Uterus (tissue), 4 donors: ENCODE results near the gene BRD2. TPM values are rescaled to one million over a fixed set of nuclear protein-coding genes. Genes with fewer than 3 reads are reported as not detected.

Experiments used
- DNase-seq, 2 donors: peaks; one replicate each; pipeline ENCODE4 v3.0.0-alpha.2; 2019 to 2020
- H3K27ac ChIP-seq, 2 donors: fragments of 200-600 bp; sonication (generic); 1 replicate in 1 of 2; 2 replicates in 1 of 2; pipeline ENCODE4 v1.5.1; 2016 to 2018
- H3K27me3 ChIP-seq, 2 donors: fragments of 200-600 bp; sonication (generic); one replicate each; pipeline ENCODE4 v1.5.1; 2018 to 2019; ENCODE audit warnings: control low read depth in 1 of 2
- H3K36me3 ChIP-seq, 2 donors: fragments of 200-600 bp; sonication (generic); one replicate each; pipeline ENCODE4 v1.5.1; 2019; ENCODE audit warnings: control low read depth in 1 of 2
- H3K4me1 ChIP-seq, 2 donors: fragments of 200-600 bp; sonication (generic); one replicate each; pipeline ENCODE4 v1.5.1; 2018 to 2019; ENCODE audit warnings: control low read depth in 1 of 2
- H3K4me3 ChIP-seq, 2 donors: fragments of 200-600 bp; sonication (generic); 1 replicate in 1 of 2; 2 replicates in 1 of 2; pipeline ENCODE4 v1.5.1; 2018 to 2019; ENCODE audit warnings: mild to moderate bottlenecking in 1 of 2
- H3K9me3 ChIP-seq, 2 donors: fragments of 200-600 bp; sonication (generic); one replicate each; pipeline ENCODE4 v1.5.1; 2019; ENCODE audit warnings: control low read depth in 1 of 2
- CTCF ChIP-seq, 4 experiments: fragments of 200-600 bp in 2 of 4; fragments of 450-650 bp in 2 of 4; sonication (generic) in 2 of 4; IDR thresholded peaks; one replicate each; pipeline ENCODE4 v1.5.1; 2016 to 2019; ENCODE audit warnings: antibody characterized with exemption in 4 of 4, mild to moderate bottlenecking in 2 of 4, moderate library complexity in 1 of 4
- POLR2A ChIP-seq, 2 donors: fragments of 450-650 bp; IDR thresholded peaks; one replicate each; pipeline ENCODE4 v1.6.1; 2016; ENCODE audit warnings: antibody characterized with exemption in 2 of 2, mild to moderate bottlenecking in 1 of 2, moderate library complexity in 1 of 2
- intact Hi-C: fragments of 100-400 bp; cut with DNase I; formaldehyde crosslinking; loops from one replicate; pipeline ENCODE4 v1.15.1; 2023; ENCODE audit warnings: low total_unique reads
- total RNA-seq, 4 donors: library from RNA; depleted of rRNA in 3 of 4; stranded (reverse); fragments of >200 nt in 3 of 4; gene quantifications; one replicate each; pipeline versions ENCODE4 v1.1.0 to v1.2.4, GENCODE V29; 2014 to 2023
- donor health status: DM: yes; HTN: yes; CAD: no.

Gene BRD2
- total RNA-seq, 4 donors from 2014 or later = 42.5 to 202 (median 120) TPM

GRCh38 chr6:33014841-33015634, 46.6 kb downstream of the BRD2 start:
- Histone ChIP-seq H3K4me1 (no peaks in the 10 kb centered on the region), H3K9me3 (no peaks in the 10 kb centered on the region), H3K27ac (peak overlapping the region in 1 of 2 donors; percentile 20), H3K27me3 (no peaks in the 10 kb centered on the region), H3K36me3 (no peaks in the 10 kb centered on the region), H3K4me3 (no peak overlapping the region)
- intact Hi-C loops = no loop called here
- DNase-seq = peak in 1 of 2 donors; percentile 61
- TF ChIP-seq POLR2A (IDR thresholded peaks at IDR 0.05) (no peak), CTCF (IDR thresholded peaks at IDR 0.05) (peak; percentile 81 to 89 (median 82))

- TF ChIP-seq CTCF (IDR thresholded peaks at IDR 0.05) = no peak
- TF ChIP-seq POLR2A (IDR thresholded peaks at IDR 0.05) = no peak
- Histone ChIP-seq H3K9me3 (no peaks in the 10 kb centered on the region), H3K4me3 (no peak overlapping the region), H3K4me1 (no peaks in the 10 kb centered on the region), H3K36me3 (no peaks in the 10 kb centered on the region), H3K27ac (peak overlapping the region in 1 of 2 donors; percentile 20), H3K27me3 (no peaks in the 10 kb centered on the region)
- intact Hi-C loops = no loop called here
- DNase-seq = no peak
These were observed 47.4 kb downstream of the BRD2 start for GRCh38 chr6:33015798-33016197.

GRCh38 chr6:33017018-33017417, 48.6 kb downstream of the BRD2 start:
- H3K36me3 ChIP-seq = no peaks in the 10 kb centered on the region
- no peak for DNase-seq
- TF ChIP-seq CTCF (IDR thresholded peaks at IDR 0.05) (no peak), POLR2A (IDR thresholded peaks at IDR 0.05) (no peak)
- no peaks in the 10 kb centered on the region for H3K9me3 ChIP-seq
- no peak overlapping the region for H3K4me3 ChIP-seq
- intact Hi-C loops = no loop called here
- H3K4me1 ChIP-seq = no peaks in the 10 kb centered on the region
- H3K27ac ChIP-seq = no peak overlapping the region
- H3K27me3 ChIP-seq = no peaks in the 10 kb centered on the region

- no peaks in the 10 kb centered on the region for H3K9me3 ChIP-seq
- no peaks in the 10 kb centered on the region for H3K4me1 ChIP-seq
- no peak overlapping the region for H3K4me3 ChIP-seq
- no peaks in the 10 kb centered on the region for H3K36me3 ChIP-seq
- intact Hi-C loops = no loop called here
- TF ChIP-seq CTCF (IDR thresholded peaks at IDR 0.05) (no peak), POLR2A (IDR thresholded peaks at IDR 0.05) (no peak)
- H3K27ac ChIP-seq = peak overlapping the region; percentile 65 to 90
- H3K27me3 ChIP-seq = no peaks in the 10 kb centered on the region
- no peak for DNase-seq
These were observed 49.4 kb downstream of the BRD2 start for GRCh38 chr6:33017694-33018353.

GRCh38 chr6:33018418-33018817, 50.0 kb downstream of the BRD2 start:
- no peaks in the 10 kb centered on the region for H3K36me3 ChIP-seq
- TF ChIP-seq CTCF (IDR thresholded peaks at IDR 0.05) (no peak), POLR2A (IDR thresholded peaks at IDR 0.05) (no peak)
- intact Hi-C loops = no loop called here
- no peaks in the 10 kb centered on the region for H3K27me3 ChIP-seq
- H3K4me3 ChIP-seq = no peak overlapping the region
- H3K4me1 ChIP-seq = no peaks in the 10 kb centered on the region
- no peak for DNase-seq
- H3K27ac ChIP-seq = peak overlapping the region; percentile 65 to 90
- H3K9me3 ChIP-seq = no peaks in the 10 kb centered on the region
